HepG2 (cell line): Measurements from ENCODE around the gene FITM1. TPM values are rescaled to one million over a fixed set of nuclear protein-coding genes. Genes with fewer than 3 reads are reported as not detected.

Source experiments
- CCAR2 ChIP-seq: fragments of 200-400 bp; formaldehyde crosslinking; optimal IDR thresholded peaks from 2 replicates; pipeline ENCODE3; 2018; ENCODE audit warnings: low read depth, mild to moderate bottlenecking, low read length, moderate library complexity
- ELF3 ChIP-seq: IDR thresholded peaks from 2 replicates; pipeline ENCODE4 v1.6.1; 2016; ENCODE audit warnings: missing genetic modification reagents, missing compliant biosample characterization
- KAT8 ChIP-seq: IDR thresholded peaks from 2 replicates; pipeline ENCODE4 v1.6.1; 2016; ENCODE audit warnings: missing genetic modification reagents, missing compliant biosample characterization
- NRL ChIP-seq: sonication (generic); formaldehyde crosslinking; IDR thresholded peaks from 2 replicates; pipeline ENCODE4 v1.5.0; 2020; ENCODE audit warnings: missing genetic modification reagents, mild to moderate bottlenecking, moderate library complexity, borderline replicate concordance
- PCBP2 ChIP-seq: fragments of 200-400 bp; formaldehyde crosslinking; optimal IDR thresholded peaks from 2 replicates; pipeline ENCODE3; 2018; ENCODE audit warnings: low read length, low read depth; ENCODE audit not compliant: poor library complexity, severe bottlenecking
- RBAK ChIP-seq: sonication (generic); formaldehyde crosslinking; IDR thresholded peaks from 2 replicates; pipeline ENCODE4 v1.5.1; 2020; ENCODE audit warnings: mild to moderate bottlenecking, missing genetic modification reagents
- RNF2 ChIP-seq: fragments of 450-650 bp; conservative IDR thresholded peaks from 2 replicates; pipeline ENCODE4 v1.6.1; 2016; ENCODE audit warnings: low read depth
- SRSF9 ChIP-seq: fragments of 200-400 bp; formaldehyde crosslinking; IDR thresholded peaks from 2 replicates; pipeline ENCODE4 v1.6.1; 2018; ENCODE audit warnings: borderline replicate concordance, mild to moderate bottlenecking, low read depth, low read length; ENCODE audit not compliant: insufficient read depth, poor library complexity, severe bottlenecking
- ZBTB10 ChIP-seq: sonication (generic); formaldehyde crosslinking; IDR thresholded peaks from 2 replicates; pipeline ENCODE4 v1.4.0; 2020; ENCODE audit warnings: missing genetic modification reagents, borderline replicate concordance
- ZFP37 ChIP-seq: sonication (generic); formaldehyde crosslinking; IDR thresholded peaks from 2 replicates; pipeline ENCODE4 v1.4.0; 2020; ENCODE audit warnings: missing genetic modification reagents, borderline replicate concordance
- ZNF101 ChIP-seq: sonication (generic); formaldehyde crosslinking; IDR thresholded peaks from 2 replicates; pipeline ENCODE4 v1.4.0; 2020; ENCODE audit warnings: mild to moderate bottlenecking, low read depth, missing genetic modification reagents, borderline replicate concordance
- ZNF180 ChIP-seq: sonication (generic); formaldehyde crosslinking; IDR thresholded peaks from 2 replicates; pipeline ENCODE4 v1.4.0; 2020; ENCODE audit warnings: low read depth, missing genetic modification reagents, borderline replicate concordance
- ZNF431 ChIP-seq: sonication (generic); formaldehyde crosslinking; IDR thresholded peaks from 2 replicates; pipeline ENCODE4 v1.9.0; 2022; ENCODE audit warnings: missing genetic modification reagents, low read depth, mild to moderate bottlenecking, borderline replicate concordance
- ZNF558 ChIP-seq: sonication (generic); formaldehyde crosslinking; IDR thresholded peaks from 2 replicates; pipeline ENCODE4 v1.9.0; 2022; ENCODE audit warnings: mild to moderate bottlenecking, missing genetic modification reagents, borderline replicate concordance
- ZNF574 ChIP-seq: sonication (generic); formaldehyde crosslinking; IDR thresholded peaks from 2 replicates; pipeline ENCODE4 v1.4.0; 2020; ENCODE audit warnings: missing genetic modification reagents
- ZNF83 ChIP-seq: sonication (generic); formaldehyde crosslinking; IDR thresholded peaks from 2 replicates; pipeline ENCODE4 v1.4.0; 2020; ENCODE audit warnings: missing genetic modification reagents, mild to moderate bottlenecking, borderline replicate concordance
- polyA plus RNA-seq, 8 experiments: library from polyadenylated mRNA; depleted of rRNA in 3 of 8; stranded (reverse) in 7 of 8; unstranded in 1 of 8; fragments of >200 nt; fragmentation: Illumina TruSeq in 4 of 8; extraction: Trizol in 4 of 8; gene quantifications; 2 replicates each; pipeline versions ENCODE4 v1.2.1 to v1.2.3, GENCODE V29; 2011 to 2016; ENCODE audit warnings: low read depth in 4 of 8, missing spikeins in 1 of 8, mixed read lengths in 1 of 8; ENCODE audit not compliant: insufficient read depth in 1 of 8
- total RNA-seq, 5 experiments: library from RNA; depleted of rRNA; stranded (reverse); fragments of >200 nt; fragmentation: Illumina TruSeq; extraction: Trizol; gene quantifications; 2 replicates each; pipeline ENCODE4 v1.2.3, GENCODE V29; 2016; ENCODE audit warnings: low read depth in 1 of 5
- TF ChIP-seq, protein P1 (sequence below): sonication (generic); formaldehyde crosslinking; IDR thresholded peaks from 2 replicates; pipeline ENCODE4 v1.4.0; 2020; ENCODE audit warnings: missing genetic modification reagents
- TF ChIP-seq, protein P2 (sequence below): sonication (generic); formaldehyde crosslinking; IDR thresholded peaks from 2 replicates; pipeline ENCODE4 v1.5.0; 2020; ENCODE audit warnings: mild to moderate bottlenecking, missing genetic modification reagents, borderline replicate concordance

FITM1 gene
- total and polyA plus RNA-seq, 2 of the 13 experiments (the other 11 are each of a cell fraction or from before 2014, with no cell fraction given): 2.7 to 5.8 TPM

DNA sequence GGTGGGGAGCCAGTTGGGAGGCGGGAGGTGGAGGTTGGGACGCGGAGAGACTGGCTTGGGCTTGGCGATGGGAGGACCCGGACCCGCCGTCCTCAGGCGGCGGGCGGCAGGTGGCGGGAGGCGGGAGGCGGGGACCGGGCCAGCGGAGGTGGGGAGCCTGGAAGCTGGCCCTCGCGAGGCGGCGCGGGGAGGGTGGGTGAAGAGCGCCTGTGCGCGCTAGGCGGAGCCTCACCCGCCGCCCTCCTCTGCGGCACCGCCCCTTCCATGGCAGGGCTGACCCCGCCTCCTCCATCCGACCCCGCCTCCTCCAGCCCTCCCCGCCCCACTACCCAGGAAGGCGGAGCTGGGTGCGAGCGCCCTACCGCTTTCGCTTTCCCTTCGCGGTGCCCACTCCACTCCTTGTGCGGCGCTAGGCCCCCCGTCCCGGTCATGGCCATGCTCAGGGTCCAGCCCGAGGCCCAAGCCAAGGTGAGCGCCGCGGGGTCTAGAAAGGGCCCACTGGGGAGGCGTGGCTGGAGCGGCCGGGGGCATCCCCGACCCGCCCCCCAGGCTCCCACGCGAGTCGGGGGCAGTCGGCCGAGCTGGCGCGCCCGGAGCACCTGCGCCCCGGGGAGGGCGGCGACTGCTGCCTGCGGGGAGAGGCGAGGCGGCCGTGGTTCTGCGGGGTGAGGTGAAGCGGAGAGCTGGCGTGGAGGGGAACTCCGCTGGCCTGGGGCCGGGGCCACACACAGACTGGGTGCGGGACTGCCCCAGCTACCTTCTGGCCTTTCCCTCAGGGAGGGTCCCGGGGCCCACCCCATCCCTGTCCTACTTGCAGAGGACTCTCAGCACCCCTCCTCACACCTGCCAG is 5.6 kb downstream of the FITM1 start, which contains the start of gene PSME1 (continued):
- TF ChIP-seq ZNF574 (CRISPR knock-in tag) (peak; percentile 83), ELF3 (peak; percentile 83), ZNF558 (CRISPR knock-in tag) (no peak), RBAK (no peak), PCBP2 (no peak), RNF2 (peak; percentile 55; the same call in 1 of the 2 replicates), SRSF9 (no peak), ZNF83 (CRISPR knock-in tag) (peak; percentile 96), ZNF431 (CRISPR knock-in tag) (no peak), KAT8 (peak; percentile 89), CCAR2 (no peak), NRL (no peak), ZNF180 (CRISPR knock-in tag) (no peak), ZNF101 (CRISPR knock-in tag) (no peak), ZBTB10 (CRISPR knock-in tag) (peak; percentile 54; the same call in 1 of the 2 replicates), ZFP37 (CRISPR knock-in tag) (peak; percentile 95; the same call in 1 of the 2 replicates)
- TF ChIP-seq, protein P1, sequence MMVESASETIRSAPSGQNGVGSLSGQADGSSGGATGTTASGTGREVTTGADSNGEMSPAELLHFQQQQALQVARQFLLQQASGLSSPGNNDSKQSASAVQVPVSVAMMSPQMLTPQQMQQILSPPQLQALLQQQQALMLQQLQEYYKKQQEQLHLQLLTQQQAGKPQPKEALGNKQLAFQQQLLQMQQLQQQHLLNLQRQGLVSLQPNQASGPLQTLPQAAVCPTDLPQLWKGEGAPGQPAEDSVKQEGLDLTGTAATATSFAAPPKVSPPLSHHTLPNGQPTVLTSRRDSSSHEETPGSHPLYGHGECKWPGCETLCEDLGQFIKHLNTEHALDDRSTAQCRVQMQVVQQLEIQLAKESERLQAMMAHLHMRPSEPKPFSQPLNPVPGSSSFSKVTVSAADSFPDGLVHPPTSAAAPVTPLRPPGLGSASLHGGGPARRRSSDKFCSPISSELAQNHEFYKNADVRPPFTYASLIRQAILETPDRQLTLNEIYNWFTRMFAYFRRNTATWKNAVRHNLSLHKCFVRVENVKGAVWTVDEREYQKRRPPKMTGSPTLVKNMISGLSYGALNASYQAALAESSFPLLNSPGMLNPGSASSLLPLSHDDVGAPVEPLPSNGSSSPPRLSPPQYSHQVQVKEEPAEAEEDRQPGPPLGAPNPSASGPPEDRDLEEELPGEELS (CRISPR knock-in tag): peak; percentile 50; the same call in 1 of the 2 replicates
- TF ChIP-seq, protein P2, sequence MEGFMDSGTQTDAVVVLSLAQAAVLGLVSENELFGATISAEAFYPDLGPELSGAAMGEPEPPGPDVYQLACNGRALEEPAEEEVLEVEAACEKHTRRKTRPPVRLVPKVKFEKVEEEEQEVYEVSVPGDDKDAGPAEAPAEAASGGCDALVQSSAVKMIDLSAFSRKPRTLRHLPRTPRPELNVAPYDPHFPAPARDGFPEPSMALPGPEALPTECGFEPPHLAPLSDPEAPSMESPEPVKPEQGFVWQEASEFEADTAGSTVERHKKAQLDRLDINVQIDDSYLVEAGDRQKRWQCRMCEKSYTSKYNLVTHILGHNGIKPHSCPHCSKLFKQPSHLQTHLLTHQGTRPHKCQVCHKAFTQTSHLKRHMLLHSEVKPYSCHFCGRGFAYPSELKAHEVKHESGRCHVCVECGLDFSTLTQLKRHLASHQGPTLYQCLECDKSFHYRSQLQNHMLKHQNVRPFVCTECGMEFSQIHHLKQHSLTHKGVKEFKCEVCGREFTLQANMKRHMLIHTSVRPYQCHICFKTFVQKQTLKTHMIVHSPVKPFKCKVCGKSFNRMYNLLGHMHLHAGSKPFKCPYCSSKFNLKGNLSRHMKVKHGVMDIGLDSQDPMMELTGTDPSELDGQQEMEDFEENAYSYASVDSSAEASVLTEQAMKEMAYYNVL: peak; percentile 93
